Endodermal cell (in vitro differentiated cells): ENCODE measurements around the gene ARL8B. TPM values are rescaled to one million over a fixed set of nuclear protein-coding genes. Genes with fewer than 3 reads are reported as not detected.
A peak's percentile ranks its signal among the peaks of the same experiment; 100 is the strongest.

Experiments used
- DNase-seq: peaks from one replicate; pipeline ENCODE4 v3.0.0-alpha.2; 2017
- H3K27ac ChIP-seq: 2 replicates; pipeline ENCODE4 v1.5.1; 2013; ENCODE audit warnings: mild to moderate bottlenecking, low read depth, low read length, moderate library complexity
- H3K27me3 ChIP-seq: 2 replicates; pipeline ENCODE4 v1.6.1; 2013; ENCODE audit warnings: mild to moderate bottlenecking, low read length, moderate library complexity; ENCODE audit not compliant: insufficient read depth, control insufficient read depth, poor library complexity, severe bottlenecking
- H3K36me3 ChIP-seq: 2 replicates; pipeline ENCODE4 v1.7.0; 2013; ENCODE audit warnings: mild to moderate bottlenecking, low read length, moderate library complexity; ENCODE audit not compliant: control insufficient read depth, insufficient read depth
- H3K4me1 ChIP-seq: one replicate; pipeline ENCODE4 v1.7.0; 2013; ENCODE audit warnings: low read length; ENCODE audit not compliant: control insufficient read depth, insufficient read depth
- H3K4me3 ChIP-seq: 2 replicates; pipeline ENCODE4 v1.5.1; 2013; ENCODE audit warnings: mild to moderate bottlenecking, low read length, moderate library complexity
- H3K9ac ChIP-seq: 2 replicates; pipeline ENCODE4 v1.6.1; 2013; ENCODE audit warnings: mild to moderate bottlenecking, low read length, moderate library complexity; ENCODE audit not compliant: poor library complexity, severe bottlenecking; ENCODE audit errors: extremely low read depth
- H3K9me3 ChIP-seq: 2 replicates; pipeline ENCODE4 v1.6.1; 2013; ENCODE audit warnings: mild to moderate bottlenecking, low read length, moderate library complexity; ENCODE audit not compliant: control insufficient read depth
- H3K27ac Mint-ChIP-seq: 2 replicates; pipeline ENCODE4 v1.8.0; 2020; ENCODE audit warnings: mixed read lengths
- H3K27me3 Mint-ChIP-seq: 2 replicates; pipeline ENCODE4 v1.8.0; 2021; ENCODE audit warnings: mild to moderate bottlenecking, mixed read lengths; ENCODE audit not compliant: insufficient read depth
- H3K36me3 Mint-ChIP-seq: 2 replicates; pipeline ENCODE4 v1.8.0; 2020; ENCODE audit warnings: low read depth, mixed read lengths
- H3K4me1 Mint-ChIP-seq: 2 replicates; pipeline ENCODE4 v1.8.0; 2020; ENCODE audit warnings: mixed read lengths
- H3K4me3 Mint-ChIP-seq: 2 replicates; pipeline ENCODE4 v1.8.0; 2020; ENCODE audit warnings: mild to moderate bottlenecking, moderate library complexity, mixed read lengths
- H3K9me3 Mint-ChIP-seq: 2 replicates; pipeline ENCODE4 v1.8.0; 2020; ENCODE audit warnings: mild to moderate bottlenecking, mixed read lengths
- CTCF ChIP-seq: fragments of 200-600 bp; sonication (generic); conservative IDR thresholded peaks from 2 replicates; pipeline ENCODE4 v1.5.0; 2021; ENCODE audit warnings: antibody characterized with exemption, mild to moderate bottlenecking
- WGBS, 2 experiments: methylation state at CpG; one replicate each; pipeline versions ENCODE4 v1.1.5 to v1.1.7; 2013; ENCODE audit warnings: missing lambda C conversion rate in 2 of 2, mixed read lengths in 1 of 2; ENCODE audit not compliant: insufficient coverage in 1 of 2, insufficient read length in 1 of 2; 5-methylcytosine and 5-hydroxymethylcytosine counted together
- total RNA-seq, 2 donors: library from RNA; stranded (reverse); fragmentation: NEBNext Ultra II Directional in 1 of 2; extraction: Animal tissue kit (Norgen Biotek cat#: 25700) in 1 of 2; gene quantifications; 2 replicates in 1 of 2; 3 replicates in 1 of 2; pipeline ENCODE4 v1.2.1, GENCODE V29; 2021

The ARL8B gene
- total RNA-seq, 2 donors from 2014 or later, result 31.2 to 37.3 TPM

GRCh38 chr3:5134019-5134391 lies 11.9 kb downstream of the ARL8B start:
- Mint-ChIP-seq H3K36me3 (peaks cover 19% of the 10 kb centered on the region), H3K9me3 (no peaks in the 10 kb centered on the region)
- WGBS, 2 experiments, result 88 to 95% methylated on average over 3 of the region's 3 CpGs

GRCh38 chr3:5134499-5134898 lies 12.4 kb downstream of the ARL8B start:
- Histone ChIP-seq H3K4me1 (no peaks in the 10 kb centered on the region), H3K9ac (no peak overlapping the region), H3K36me3 (peaks cover 3% of the 10 kb centered on the region), H3K4me3 (no peak overlapping the region), H3K27ac (no peak overlapping the region), H3K27me3 (no peaks in the 10 kb centered on the region), H3K9me3 (no peaks in the 10 kb centered on the region)
- Mint-ChIP-seq H3K27me3 (no peaks in the 10 kb centered on the region), H3K27ac (peak overlapping the region; percentile 55), H3K9me3 (no peaks in the 10 kb centered on the region), H3K4me3 (no peak overlapping the region), H3K4me1 (peaks cover 21% of the 10 kb centered on the region), H3K36me3 (peaks cover 16% of the 10 kb centered on the region)
- WGBS, 2 experiments, result 92 to 100% methylated on average over 1 to 2 of the region's 3 CpGs
- no peak for DNase-seq
- no peak for TF ChIP-seq CTCF

More at GRCh38 chr3:5134019-5134391, 11.9 kb downstream of the ARL8B start:
- Histone ChIP-seq H3K27me3 (no peaks in the 10 kb centered on the region), H3K9me3 (no peaks in the 10 kb centered on the region), H3K27ac (no peak overlapping the region), H3K4me1 (no peaks in the 10 kb centered on the region), H3K36me3 (peaks cover 8% of the 10 kb centered on the region), H3K9ac (no peak overlapping the region), H3K4me3 (no peak overlapping the region)
- Mint-ChIP-seq H3K27ac (peak overlapping the region; percentile 55), H3K27me3 (no peaks in the 10 kb centered on the region), H3K4me1 (peaks cover 21% of the 10 kb centered on the region), H3K4me3 (no peak overlapping the region)
- DNase-seq, result peak; percentile 10
- TF ChIP-seq CTCF, result no peak

- no peak for DNase-seq
These were observed 14.3 kb downstream of the ARL8B start for GRCh38 chr3:5136211-5136918.

More at GRCh38 chr3:5136211-5136918, 14.3 kb downstream of the ARL8B start:
- Mint-ChIP-seq H3K36me3 (peaks cover 20% of the 10 kb centered on the region), H3K27ac (no peak overlapping the region), H3K9me3 (peaks cover 4% of the 10 kb centered on the region), H3K4me1 (peaks cover 21% of the 10 kb centered on the region), H3K4me3 (no peak overlapping the region), H3K27me3 (no peaks in the 10 kb centered on the region)
- Histone ChIP-seq H3K36me3 (peaks cover 13% of the 10 kb centered on the region), H3K27me3 (no peaks in the 10 kb centered on the region), H3K27ac (no peak overlapping the region), H3K9me3 (peaks cover under 1% of the 10 kb centered on the region), H3K4me1 (no peaks in the 10 kb centered on the region), H3K9ac (no peak overlapping the region), H3K4me3 (no peak overlapping the region)
- peak; percentile 71 for TF ChIP-seq CTCF
- WGBS, 2 experiments, result 53 to 68% methylated on average over 5 to 6 of the region's 6 CpGs
